Cortex of kidney (tissue), 1 donor: Measurements from ENCODE around the gene BMPR1A.
A peak's percentile ranks its signal among the peaks of the same experiment; 100 is the strongest.

Experiments used
- DNase-seq: peaks from one replicate; lab custom pipeline; 2025; lab: John Stamatoyannopoulos, UW

The BMPR1A gene

GRCh38 chr10:86756511-86757112 is at the start of gene BMPR1A:
TSS of gene BMPR1A (plus strand) at chr10:86756619. CDS start at chr10:86876019, 119,400 bp downstream.
- DNase-seq = peak; percentile 94

DNA sequence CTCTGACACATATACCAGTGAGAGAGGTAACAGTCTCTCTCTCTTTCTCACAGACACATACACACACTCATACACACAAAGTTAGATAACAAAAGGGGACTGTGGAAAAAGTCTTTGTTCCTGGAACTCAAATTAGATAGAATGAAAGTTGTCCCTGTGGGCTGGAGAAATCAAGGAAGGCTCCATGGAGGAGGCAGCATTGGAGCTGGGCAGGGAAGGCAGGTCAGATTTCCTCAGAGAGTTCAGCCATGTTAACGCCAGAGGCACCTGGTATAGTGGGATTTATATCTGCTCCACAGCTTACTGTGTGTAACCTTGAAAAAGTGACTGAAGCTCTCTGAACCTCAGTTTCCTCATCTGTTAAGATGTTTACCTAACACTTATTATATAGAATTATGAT is 49.4 kb upstream of the BMPR1A start:
- DNase-seq = no peak

GRCh38 chr10:86707505-86707904 is 48.9 kb upstream of the BMPR1A start:
- DNase-seq = no peak

DNA sequence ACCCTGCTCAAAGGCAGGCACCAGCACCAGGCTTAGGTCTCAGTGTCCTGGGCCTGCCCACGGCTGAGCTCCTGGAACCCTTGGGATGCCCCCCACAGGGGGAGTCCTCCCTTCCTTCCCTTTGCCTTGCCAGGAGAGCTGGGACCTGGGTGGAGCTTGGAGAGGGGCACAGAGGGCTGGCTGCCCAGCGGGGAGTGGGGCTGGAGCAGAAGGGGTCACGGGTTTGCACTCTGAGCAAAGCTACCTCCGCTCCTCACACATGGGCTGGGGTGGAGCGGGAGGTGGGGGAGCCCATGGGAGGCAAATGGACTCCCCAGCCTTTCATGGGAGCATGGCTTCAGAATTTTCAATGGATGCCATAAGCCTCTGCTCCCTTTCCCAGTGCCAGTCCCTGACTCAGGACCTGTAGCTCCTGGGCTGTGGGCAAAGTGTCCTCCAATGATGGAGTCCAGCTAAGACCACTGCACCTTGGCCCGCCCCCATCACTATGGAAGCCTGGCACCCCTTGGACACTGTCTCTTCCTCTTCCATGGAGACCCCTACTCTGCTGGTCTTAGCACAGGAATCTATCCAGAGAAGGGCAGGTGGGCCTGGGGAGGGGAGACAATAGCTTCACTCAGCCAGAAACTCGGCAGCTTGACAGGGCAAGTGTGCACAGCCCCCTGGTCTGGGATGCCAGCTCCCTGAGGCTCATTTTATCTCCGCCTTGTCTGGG is 48.2 kb upstream of the BMPR1A start:
- DNase-seq = no peak

DNA sequence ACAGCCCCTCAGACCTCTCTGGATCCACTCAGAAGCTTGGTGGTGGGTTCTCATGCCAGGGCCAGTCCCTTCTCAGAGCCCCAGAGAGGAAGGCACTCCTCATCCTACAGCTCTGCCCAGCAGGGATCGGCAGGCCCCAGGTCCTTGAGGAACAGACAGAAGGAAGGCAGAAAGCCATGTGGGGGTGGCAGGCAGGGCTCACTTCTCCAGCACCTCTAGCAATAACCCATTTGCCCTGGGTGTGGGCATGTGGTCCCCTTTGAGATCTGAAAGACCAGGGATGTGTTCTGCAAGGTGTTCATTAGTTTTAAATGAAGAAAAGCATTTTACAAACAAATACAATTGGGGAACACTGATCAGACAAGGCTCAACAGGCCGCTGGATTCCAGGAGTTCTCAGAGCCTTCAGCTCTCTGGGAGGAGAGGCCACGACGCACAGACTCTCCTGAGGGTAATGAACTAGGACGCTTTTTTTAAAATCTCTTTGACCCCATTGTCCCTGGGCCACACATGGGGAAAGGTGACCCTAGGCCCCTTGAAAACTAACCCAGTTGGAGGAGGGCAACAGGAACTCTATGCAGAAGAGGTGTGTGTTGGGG is 47.5 kb upstream of the BMPR1A start:
- DNase-seq = no peak

DNA sequence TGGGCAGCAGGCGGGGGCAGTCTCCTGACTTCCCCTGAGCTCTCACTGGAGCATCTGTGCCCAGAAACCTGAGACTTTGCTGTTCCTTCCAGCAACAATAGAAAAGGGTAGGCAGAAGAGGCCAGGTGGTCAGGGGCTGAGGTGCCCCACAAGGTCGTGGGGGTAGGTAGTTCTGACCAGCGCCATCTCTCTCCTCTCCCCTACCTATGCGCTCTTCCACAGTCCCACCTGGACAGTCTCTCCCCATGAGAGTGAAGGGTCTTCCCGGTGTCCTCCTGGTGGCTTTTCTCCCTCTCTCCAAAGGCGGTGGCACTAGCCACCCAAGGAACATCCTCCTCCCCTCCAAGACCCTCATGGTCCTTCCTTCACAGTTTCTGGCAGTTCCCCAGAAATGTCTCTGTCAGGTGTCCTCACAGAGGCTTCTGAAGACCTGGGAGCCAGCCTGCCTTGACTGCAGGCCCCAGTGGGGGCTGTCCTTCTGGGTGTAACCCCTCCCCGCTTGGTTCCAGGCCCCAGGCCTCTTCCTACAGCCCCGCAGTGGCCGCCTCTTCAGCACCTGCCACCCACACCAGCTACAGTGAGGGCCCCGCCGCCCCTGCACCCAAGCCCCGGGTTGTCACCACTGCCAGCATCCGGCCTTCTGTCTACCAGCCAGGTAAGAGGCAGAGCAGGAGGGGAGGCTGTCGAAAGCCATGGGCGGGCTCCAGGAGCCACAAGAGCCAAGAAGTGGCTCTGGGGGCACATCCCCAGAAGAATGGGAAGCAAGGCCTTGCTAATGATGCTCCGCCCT is 46.8 kb upstream of the BMPR1A start:
- DNase-seq = no peak

DNA sequence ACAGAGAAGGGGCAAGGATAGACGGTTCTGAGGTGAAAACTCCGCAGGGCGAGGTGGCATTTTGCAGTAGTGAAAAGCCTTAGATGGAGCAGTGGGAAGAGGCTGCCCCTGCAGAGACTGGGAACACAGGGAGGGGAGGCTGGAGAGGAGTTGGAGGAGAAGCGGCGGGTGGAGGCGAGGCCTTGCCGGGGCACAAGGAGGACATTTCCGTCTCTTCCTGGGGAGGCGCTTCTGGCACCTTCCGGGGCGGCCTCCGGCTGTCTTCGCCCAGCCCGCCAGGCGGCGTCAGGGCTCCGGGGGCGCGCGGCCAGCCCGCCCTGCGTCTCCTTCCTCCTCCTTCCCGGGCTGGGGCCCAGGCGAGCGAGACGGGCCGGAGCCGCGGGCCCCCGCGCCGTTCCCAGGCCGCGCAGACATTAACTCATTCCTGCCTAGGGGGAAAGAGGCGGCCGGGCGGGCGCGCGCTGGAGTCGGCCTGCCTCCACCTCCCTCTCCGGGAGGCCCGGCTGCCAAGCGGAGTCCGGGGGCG is 45.4 kb upstream of the BMPR1A start:
- DNase-seq = peak; percentile 23

DNA sequence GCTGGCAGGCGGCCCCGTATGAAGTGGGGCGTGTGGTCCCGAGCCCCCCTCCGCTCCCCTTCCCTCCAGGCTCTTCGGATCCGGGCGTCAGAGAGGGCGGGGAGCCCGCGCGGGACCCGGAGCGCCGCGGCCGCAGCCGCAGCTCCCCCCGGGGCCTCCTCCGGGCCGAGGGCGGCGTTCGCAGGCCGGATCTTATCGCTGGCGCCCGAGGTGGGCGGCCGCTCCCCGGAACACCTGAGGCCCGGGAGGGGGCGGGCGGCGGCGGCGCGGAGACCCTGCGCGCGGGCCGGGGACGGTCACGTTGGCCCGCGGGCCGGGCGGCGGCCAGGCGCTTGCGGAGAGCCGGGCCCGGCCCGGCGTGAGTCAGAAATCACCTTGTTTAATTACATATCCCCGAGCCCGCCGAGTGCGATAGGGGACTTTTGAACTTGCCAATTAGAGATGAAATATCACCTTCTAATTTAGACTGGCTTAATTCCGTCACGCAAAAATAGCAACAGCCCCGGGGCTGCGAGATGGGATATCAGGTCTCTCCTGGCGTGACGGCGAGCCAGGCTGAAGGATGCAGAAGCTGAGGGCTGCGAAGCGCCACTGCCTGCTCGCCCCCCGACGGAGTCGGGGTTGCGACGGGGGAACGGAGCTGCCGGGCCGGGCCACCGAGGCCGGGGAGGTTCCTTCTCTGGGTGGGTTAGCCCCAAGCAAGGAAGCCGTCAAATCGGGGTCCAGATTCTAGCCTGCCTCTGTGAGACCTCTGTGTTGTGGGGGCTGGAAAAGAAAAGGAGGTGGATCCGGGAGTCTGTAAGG is 44.7 kb upstream of the BMPR1A start:
- DNase-seq = no peak

GRCh38 chr10:86712317-86712707 is 44.1 kb upstream of the BMPR1A start:
- DNase-seq = no peak

- DNase-seq = no peak
These were observed 41.1 kb upstream of the BMPR1A start for GRCh38 chr10:86715156-86715795.

- no peak for DNase-seq
These were observed 40.6 kb upstream of the BMPR1A start for GRCh38 chr10:86715836-86716235.

DNA sequence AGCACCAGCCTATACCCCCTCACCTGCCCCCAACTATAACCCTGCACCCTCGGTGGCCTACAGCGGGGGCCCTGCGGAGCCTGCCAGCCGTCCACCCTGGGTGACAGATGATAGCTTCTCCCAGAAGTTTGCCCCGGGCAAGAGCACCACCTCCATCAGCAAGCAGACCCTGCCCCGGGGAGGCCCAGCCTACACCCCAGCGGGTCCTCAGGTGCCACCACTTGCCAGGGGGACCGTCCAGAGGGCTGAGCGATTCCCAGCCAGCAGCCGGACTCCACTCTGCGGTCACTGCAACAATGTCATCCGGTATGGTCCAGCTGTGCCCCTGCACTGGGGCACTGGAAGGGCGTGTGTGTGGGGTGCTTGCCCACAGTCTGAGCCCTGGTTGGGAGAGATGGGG is 40.0 kb upstream of the BMPR1A start:
- DNase-seq = no peak

GRCh38 chr10:86718556-86718955 is 37.9 kb upstream of the BMPR1A start:
- DNase-seq = no peak

DNA sequence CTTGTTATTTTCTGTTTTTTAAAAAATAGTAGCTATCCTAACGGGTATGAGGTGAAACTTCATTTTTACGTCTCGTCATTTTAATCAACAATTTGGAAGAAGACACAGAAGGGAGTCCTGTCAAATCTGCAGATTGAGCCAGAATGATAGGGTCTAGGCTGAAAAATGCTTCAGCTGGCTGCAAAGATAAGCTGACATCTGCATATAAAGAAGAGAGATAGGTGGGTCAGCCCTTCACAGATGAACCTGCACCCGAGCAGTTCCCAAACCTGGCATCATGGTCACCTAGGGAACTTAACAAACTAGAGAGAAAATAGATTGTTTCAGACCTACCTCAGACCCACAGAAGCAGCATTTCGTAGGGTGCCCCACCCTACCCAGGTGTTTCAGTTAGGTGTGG is 35.2 kb upstream of the BMPR1A start:
- DNase-seq = no peak

DNA sequence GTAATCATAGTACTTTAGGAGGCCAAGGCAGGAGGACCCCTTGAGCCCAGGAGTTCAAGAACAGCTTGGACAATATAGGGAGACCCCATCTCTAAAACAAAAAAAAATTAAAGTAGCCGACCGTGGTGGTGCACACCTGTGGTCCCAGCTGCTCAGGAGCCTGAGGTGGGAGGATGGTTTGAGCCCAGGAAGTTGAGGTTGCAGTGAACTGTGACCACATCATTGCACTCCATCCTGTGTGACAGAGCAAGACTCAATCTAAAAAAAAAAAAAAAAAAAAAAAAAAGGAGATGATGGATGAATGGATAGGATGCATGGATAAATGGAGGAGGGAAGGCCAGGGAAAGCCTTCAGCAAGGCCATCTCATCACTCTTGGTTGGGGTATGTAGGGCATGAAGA is 33.4 kb upstream of the BMPR1A start:
- DNase-seq = no peak

DNA sequence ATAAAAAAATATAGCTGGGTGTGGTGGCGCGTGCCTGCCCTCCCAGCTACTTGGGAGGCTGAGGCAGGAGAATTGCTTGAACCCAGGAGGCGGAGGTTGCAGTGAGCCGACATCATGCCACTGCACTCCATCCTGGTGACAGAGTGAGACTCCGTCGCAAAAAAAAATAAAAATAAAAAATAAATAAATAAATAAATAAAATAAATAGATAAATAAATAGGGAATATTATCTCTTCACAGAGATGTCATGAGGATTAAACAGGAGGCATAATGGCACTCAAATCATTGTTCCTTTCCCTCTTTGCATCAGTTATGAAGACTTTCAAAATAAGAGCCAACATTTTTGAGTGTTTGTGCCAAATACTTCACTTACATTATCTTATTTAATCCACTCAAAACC is 32.0 kb upstream of the BMPR1A start:
- DNase-seq = no peak

DNA sequence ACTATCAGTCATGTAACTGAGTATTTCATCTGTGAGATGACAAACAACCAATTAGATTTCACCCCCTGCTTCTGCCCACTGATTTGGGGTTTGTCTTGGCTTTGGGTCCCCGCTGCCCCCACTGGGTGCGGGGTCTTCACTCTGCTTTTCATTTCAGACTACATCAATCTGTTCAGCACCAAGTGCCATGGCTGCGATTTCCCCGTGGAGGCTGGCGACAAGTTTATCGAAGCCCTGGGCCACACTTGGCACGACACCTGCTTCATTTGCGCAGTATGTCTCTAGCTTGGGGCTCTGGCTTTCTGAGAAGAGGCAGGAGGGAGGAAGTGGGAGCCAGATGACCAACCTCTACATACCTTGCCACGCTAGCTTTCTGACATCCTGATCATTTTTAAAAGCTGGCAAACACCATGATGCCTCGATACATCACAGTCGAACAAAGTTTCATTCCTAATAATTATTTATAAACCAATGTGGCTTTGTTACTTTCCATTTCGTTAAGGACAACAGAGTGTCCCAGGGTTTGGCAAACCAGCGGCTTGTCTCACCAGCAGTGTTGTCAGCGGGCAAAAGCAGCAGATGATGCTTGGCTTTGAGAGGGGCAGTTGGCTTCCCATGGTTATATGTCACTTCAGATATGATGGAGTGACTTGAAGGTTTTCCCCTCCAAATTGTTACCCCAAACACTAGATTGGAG is 30.3 kb upstream of the BMPR1A start:
- DNase-seq = no peak

DNA sequence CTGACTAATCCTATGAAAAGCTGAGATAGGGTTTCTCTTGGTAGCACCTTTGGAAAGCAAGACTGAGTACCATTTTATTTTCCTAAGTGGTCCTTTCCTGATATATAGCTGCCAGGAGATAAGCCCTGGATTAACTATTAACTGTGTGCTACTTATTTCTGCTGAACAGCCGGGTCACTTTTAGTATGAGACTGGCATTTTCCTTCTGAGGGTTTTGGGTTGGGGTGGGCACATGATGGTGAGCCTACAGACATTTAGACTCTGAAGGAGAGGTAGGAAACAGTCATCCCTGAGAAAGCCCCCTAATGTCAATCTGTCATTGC is 29.8 kb upstream of the BMPR1A start:
- no peak for DNase-seq

DNA sequence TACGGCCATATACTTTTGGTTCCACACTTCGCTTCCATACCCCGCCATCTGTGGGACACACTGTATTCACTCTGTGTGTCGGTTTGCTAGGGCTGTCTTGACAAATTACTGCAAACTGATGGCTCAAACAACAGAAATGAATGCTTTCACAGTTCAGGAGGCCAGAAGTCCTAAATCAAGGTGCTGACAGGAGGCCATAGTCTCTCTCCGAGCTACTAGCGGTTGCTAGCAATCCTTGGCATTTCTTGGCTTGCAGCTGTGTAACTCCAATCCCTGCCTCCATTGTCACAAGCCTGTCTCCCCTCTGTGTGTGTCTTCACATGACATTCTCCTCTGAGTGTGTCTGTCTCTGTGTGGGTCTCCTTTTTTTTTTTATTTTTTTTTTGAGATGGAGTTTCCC is 28.9 kb upstream of the BMPR1A start:
- no peak for DNase-seq

DNA sequence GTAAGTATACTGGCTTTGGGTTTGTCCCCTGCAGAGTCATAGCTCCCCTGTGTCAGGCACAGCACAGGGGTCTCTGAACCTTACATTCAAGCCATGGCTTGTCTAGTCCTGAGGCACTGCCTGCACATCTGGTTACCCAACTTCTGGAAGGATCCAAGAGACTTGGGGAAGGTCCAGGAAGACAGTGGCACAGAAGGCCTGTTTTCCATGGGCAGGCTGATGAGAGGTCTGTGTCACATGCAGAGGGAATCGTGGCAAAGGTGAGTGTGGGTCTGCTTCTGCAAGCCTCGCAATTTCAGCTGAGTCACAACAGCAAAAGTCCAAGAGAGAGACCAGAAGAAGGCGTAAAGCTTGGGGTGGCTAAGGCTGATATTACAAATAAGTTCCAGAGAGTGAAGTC is 28.4 kb upstream of the BMPR1A start:
- DNase-seq = no peak

DNA sequence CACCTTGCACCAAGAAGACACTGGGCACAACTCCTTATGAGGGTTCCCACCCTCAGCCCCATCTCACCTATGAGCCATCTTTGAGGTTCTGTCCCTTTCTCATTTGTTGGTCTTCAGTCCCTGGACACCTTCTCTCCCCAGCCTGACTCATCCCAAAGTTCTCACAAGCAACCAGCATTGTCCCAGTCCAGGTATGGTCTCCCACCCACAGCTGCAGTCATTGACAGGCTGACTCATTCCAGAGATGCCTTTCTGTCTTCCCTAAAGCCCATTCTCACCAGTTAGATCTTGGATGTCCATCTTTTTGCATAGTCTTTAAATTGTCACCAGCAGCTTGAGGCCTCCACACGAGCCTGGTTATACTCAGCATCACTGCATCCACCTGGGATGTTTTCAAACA is 26.7 kb upstream of the BMPR1A start:
- DNase-seq = no peak
